ENCODE data around the gene TNS3.
A peak's percentile ranks its signal among the peaks of the same experiment; 100 is the strongest.

Gene TNS3

DNA sequence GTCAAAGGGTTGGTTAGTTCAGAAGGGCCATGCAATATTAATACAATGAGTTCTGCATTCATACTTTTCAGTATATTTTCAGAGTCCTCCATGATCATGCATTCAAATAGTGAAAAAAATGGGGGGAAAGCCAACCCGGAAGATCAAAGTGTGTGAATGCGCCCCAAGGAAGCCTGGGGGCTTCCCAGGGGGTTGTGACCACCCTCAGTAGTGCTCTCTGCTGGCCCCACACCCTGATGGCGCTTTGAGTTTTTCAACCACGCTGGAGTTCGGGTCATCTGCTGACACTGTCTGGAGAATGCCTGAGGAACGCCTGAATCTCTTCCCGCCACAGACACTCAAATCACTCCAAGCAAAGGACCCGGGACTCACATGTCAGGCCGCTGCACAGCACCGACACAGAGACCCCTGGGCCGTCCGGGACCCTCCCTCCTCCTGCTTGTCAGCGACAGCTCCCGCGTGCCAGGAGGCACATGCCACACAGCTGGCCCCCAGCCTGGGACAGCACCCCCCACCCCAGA is 1.0 kb downstream of the TNS3 start:
- no peak for DNase-seq

GRCh38 chr7:47580175-47580706 is 1.7 kb downstream of the TNS3 start:
- DNase-seq: no peak

DNA sequence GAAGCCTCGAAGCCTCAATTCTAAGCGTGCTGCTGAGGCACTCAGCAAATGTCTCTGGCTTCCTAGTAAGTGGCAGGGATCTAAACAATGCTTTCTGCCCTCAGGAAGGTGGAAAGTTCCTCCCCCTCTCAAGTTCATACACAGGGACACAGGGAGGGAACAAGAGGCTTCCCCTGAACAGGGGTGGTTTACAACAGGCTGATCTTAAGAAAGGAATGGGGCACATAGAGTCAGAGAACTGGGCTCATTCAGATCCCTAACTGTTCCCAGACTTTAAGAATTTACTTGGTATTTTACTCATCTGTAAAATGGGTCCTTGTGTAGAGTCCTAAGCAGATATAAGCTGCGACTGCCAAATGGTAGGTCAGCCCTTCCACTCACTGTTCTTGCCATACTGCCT is 2.5 kb downstream of the TNS3 start:
- DNase-seq: no peak

DNA sequence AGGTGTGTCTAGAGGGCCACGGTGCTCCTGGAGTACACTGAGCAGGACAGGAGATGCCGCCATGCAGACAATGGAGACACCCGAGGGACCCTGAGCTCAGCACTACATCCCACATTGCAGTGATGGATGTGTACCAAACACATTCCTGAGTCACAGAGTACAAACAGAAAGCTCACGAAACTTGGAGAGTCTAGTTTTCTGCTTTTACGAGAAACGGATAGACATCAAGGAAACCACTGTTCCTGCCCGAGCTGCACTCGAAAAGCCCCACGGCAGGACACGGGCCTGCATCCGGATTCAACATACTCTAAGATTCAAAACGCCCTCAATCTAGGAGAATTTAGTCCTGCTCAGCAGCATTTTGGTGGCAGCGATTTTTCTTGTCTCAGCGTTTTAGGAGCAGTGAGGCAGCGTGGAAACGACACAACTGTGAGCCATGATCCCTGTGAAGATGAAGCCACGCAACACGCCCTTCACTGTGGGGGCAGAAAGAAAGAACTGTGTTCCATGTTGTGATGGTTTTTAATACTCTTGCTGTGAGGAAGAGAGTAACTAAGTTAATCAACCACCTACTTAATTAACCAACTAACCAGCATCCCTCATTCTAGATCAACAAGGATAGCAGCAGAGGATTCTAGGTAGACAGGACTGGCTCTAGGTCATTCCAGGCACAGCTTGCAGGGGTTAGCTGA is 3.2 kb downstream of the TNS3 start:
- no peak for DNase-seq

GRCh38 chr7:47577321-47577919 is 4.5 kb downstream of the TNS3 start:
- no peak for DNase-seq

GRCh38 chr7:47576866-47577306 is 5.0 kb downstream of the TNS3 start:
- DNase-seq: no peak

- DNase-seq: no peak
Measured at GRCh38 chr7:47576031-47576865, 5.7 kb downstream of the TNS3 start.

GRCh38 chr7:47574482-47575329 is 7.2 kb downstream of the TNS3 start:
- DNase-seq: peak; percentile 13 to 69

- DNase-seq: no peak
Measured at GRCh38 chr7:47573758-47574481, 8.0 kb downstream of the TNS3 start.

DNA sequence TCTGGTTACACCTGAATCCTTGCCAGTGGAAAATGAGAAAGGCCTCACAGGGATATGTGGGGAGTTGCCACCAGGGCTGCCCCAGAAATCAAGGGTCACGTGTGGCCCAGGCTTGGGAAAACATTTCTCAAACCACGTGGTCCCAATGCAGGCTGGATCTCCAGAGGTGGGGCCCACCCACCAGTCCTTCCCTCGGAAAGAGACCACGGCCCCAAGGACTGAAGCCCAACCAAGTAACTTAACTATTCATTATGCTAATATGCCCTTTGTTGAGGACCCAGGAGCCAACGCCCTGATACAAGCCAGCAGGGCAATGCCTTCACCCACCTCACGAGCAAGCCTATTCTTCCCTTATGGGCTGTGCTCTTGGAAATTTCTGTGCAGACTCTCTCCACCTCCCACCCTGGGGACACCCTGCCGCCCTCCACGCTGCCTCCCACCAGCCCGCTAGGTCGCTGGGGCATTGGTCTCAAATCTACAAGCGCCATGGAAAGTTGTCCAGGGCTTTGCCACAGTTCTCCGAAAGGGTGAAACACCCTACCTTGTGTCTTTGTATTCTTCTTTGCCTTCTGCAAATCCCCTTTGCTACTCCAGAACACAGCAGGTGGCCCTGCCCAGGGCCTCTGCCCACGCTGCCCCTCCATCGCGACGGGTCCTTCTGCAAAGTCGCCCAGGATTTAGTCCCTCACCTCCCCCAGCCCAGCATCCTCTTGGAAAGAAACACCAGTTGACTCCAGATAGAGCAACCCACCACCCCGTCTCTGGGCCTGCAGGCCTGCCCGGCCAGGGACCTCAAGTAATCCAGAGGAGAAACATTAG is 8.8 kb downstream of the TNS3 start:
- DNase-seq: no peak

DNA sequence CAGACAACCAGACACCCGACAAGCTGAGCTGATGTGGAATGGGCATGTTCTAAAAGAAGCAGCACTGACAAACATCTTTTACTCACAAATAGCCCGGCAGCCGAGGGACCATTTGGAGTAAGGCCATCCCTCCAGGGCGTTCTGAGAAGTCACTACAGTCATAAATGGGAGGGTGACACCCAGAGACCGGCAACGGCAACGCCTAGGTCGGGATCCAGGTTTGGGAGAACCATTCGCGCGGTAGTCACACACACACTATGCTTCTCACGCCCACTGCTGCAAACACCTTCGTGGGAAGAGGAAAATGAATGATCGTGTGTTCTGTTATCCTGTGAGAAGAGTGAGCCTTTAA is 9.8 kb downstream of the TNS3 start:
- DNase-seq: no peak

DNA sequence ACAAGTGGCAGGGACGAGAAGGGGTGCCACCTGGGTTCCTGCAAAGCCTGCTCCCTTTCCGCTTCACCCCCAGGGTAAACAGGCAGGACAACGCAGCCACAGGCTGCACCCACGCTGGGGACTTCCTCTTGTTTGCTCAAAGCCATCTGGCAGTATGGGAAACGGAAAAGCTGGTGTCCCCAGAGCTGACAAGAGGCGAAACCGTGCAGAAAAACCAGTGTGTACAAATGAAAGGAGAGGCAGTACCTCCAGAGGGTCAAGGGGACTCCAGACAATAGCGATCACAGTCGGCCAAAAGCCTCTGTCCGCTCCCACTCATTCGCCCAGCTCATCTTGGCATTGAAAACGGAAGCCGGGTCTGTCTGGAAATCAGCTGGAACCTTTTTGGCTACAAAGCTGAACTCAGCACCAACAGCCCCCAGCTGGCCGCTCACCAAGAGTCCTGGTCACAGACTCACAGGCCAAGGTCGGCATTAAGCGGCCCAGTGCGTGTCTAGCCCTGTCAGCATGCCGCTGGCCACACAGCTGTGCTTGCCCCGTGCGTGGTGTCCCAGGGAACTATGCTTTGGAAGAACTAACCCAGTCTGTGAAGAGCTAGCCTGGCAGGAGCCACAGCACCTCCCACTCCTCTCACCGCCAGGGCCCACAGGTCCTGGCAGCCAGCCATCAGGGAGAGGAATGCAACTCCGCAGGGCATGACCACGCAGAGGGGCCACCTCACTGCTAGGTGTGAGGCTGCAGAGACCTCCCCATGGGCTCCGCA is 10.4 kb downstream of the TNS3 start:
- DNase-seq: no peak

DNA sequence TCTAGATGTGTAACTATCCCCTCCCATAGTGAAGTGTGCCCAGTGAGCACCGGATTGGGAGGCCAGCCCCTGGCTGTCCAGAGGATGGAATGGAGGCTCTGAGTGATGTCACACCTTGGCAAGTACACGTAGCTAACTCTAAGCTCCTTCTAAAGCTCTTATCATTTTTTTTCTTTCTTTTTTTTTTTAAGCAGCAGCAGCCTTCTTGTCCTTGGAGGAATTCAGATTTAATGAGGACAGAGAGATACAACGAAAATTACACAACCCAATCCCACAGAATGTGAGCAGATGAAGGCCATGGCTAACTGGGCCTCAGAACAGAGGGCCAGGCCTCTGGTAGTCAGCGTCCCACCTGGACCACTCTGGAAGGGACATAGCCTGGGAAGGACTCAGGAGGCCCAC is 11.3 kb downstream of the TNS3 start:
- DNase-seq: no peak

GRCh38 chr7:47568547-47568946 is 13.4 kb downstream of the TNS3 start:
- DNase-seq: peak in 1 of 2 donors; percentile 38

DNA sequence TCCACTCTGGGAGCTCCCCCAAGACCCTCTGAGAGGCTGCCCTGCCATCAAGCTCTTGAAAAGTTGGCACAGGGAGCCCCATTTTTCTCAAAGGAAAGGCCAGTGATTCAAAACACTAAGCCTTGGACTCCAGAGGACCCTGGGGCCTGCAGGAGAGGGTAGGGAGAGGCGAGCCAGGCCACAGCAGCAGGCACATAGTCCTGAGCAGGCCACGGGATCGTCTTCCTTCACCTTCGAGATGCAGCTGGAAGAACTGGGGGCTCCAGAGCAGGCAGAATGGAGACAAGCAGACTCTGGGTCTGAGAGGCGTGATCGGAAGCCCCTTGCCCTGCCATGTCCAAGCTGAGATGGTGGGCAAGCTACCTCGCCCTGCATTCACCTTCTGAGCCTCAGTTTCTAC is 13.9 kb downstream of the TNS3 start:
- DNase-seq: no peak

- no peak for DNase-seq
Measured at GRCh38 chr7:47565640-47566250, 16.2 kb downstream of the TNS3 start.

GRCh38 chr7:47563521-47563920 is 18.4 kb downstream of the TNS3 start:
- DNase-seq: no peak

DNA sequence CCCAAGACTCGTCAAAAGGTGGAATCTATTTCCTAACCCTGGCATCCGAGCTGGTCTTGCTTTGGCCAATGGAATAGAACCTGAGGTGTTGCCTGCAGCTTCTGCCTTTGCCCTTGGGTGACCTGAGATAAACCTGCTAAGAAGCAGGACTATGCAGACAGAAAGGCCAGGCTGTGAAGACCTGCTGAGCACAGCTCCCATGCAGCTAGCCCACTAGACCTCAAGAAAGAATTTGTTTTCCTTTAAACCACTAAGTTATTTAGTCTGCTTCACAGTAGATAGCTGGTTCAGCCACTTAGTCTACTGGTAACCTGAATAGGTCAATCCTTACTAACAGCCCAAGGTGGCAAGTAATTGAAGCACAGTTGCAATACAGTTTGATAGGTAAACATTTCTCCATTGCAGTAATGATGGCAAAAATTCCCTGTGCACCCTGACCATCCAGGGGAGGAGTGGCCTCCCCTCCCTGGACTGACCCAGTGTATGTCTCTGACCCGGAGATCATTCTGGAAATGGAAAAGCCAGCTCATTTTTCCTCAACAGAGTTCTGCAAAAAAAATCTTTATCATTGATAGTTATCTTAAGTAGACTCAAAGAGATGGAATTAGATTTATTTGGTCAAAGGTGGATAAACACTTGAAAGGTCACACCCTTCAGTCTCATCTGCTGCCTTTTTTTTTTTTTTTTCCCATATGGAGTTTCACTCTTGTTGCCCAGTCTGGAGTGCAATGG is 20.0 kb downstream of the TNS3 start:
- no peak for DNase-seq

Data from CD4-positive, alpha-beta T cell treated with Interleukin-4 for 1 hour (primary cell).